NCI-H187 treated with DMSO at 0.1 percent for 48 hours (cell line): ENCODE results near the gene ZNF483.
"Not testable (repeated sequence)": the region's sequence is repeated elsewhere in the genome, so short reads cannot be mapped to it uniquely, and the experiment has no call there.

Experiments
- DNase-seq: peaks from one replicate; lab custom pipeline; 2025; lab: John Stamatoyannopoulos, UW

ZNF483 gene

DNA sequence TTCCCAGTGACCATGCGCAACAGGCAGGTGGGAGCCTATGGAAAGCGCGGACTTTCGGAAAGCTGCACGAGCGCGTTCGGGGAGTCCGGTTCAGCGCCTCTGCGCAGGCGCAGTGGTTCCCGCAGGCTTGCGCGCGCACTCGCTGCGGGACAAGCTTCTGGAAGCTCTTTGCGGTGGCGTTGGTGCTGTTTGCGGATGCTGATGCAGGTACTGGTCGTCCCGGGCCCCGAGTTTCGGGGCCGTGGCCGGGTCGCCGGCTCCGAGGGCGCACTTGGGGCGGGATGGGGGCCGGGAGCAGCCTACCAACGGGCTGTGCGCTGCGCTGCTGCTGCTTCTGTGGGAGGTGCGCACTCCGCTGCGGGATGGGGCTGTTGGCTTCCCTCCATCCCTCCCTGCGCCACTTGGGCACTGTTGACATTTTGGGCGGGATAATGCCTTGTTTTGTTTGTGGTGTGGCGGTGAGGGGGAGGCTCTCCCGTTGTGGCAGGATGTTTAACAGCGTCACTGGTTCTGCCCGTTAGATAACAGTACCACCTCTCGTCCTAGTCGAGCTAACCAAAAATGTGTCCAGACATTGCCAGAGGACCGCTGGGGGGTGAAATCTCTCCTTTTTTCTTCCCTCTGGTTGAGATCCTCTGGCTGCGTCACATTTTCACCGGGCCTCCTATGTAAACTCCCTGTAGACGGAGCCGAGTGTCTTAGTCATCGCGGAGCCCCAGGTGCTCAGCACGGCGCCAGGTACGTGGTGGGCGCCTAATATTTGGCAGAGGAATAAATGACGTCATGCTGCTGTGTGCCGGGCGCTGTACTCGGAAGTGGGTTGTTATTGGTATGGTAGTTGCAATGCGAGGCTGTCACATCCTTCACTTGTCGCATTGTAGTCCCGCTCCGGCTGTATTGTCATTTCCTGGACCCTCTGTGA, at the start of gene ZNF483:
Gene ZNF483, plus strand, starts transcription at position 124 of the 922 bp plus-strand sequence. CDS start 2,217 bp downstream, outside the sequence.
- no peak for DNase-seq

DNA sequence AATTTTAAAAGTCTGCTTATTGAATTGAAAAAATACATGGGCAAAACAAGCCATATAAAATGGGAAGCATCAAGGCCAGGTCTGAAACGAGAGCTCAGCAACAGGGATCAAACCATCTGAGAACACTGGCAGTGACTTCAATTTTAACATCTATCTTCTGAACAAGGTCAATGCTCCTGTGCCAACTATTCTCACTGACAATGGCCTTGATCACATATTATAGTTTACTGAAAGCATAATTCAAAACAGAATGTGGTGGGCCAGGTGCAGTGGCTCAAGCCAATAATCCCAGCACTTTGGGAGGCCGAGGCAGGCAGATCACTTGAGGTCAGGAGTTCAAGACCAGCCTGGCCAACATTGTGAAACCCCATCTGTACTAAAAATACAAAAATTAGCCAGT, 49.8 kb upstream of the ZNF483 start:
- no peak for DNase-seq

DNA sequence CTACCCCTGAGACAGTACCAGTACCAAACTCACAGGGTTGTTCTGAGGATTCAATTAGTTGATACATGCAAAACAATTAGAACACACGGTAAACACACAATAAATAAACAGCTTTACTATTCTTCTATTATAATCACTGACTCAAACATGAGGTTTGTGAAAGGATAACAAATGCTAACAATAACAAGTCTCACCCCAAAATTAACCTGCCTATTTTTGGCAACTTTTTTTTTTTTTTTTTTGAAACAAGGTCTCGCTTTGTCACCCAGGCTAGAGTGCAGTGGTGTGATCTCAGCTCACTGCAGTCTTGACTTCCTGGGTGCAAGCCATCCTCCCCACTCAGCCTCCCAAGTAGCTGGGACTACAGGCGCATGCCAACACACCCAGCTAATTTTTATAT, 47.3 kb upstream of the ZNF483 start:
- no peak for DNase-seq

DNA sequence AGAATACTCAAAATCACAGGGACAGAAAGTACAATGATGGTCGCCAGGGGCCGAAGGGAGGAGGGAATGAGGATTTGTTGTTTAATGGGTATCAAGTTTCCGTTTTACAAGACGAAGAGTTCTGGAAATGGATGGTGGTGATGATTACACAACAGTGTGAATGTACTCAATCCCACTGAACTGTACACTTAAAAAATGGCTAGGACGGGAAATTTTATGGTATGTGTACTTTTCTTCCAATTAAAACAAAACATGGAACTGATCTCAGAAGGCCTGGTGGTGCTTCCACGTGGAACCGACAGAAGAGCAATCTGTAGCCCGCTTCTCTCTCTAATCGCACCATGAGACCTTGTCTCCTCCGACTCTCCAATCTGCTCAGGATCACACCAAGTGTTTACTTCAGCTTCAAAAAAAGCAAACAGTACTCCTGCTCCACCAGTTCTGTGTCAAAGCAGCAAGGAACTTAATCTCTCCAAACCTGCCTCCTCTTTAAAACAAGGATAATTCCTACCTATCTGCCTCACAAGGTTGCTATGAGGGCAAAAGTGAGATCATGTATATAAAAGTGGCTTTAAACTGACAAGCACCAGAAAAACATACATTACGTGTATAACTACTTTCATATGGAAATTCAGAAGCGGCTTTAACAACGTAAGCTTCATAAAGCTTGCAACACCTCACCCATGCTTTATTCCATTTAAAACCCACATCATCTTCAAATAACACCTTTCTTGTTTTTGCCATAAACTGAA, 42.9 kb upstream of the ZNF483 start:
- no peak for DNase-seq

DNA sequence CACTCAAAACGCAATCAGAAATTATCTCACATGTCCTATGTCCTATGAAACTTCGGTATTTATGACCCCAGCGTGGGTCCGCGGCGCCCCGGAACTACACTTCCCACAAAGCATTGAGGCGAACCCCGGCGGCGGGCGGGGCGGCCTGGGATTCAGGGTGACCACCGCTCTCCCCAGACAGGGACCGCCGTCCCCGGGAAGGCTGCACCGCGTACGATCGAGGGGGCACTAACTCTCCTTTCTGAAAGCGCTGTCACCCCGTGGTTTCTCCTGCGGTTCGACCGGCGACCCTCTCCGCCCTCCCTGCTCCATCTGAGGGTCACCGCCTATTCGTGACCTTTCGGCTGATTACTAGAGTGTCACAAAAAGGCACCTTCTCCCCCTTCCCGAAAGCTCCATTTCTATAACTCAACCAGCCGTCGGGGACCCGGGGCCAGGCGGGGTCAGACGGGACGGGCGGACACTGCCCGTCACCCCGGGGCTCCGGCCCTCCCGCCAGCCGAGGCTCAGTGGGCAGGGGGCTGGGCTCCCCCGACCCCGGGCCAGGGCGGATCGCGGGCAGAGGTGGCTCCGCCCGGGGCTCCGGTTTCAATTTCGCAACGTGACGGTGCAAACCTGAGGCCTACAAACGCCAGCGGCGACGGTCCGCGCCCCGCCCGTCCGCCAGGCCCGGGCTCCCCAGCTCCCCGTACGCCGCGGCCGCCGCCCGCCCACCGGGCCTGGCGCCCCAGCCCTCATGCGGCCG, 42.1 kb upstream of the ZNF483 start:
- no peak for DNase-seq

DNA sequence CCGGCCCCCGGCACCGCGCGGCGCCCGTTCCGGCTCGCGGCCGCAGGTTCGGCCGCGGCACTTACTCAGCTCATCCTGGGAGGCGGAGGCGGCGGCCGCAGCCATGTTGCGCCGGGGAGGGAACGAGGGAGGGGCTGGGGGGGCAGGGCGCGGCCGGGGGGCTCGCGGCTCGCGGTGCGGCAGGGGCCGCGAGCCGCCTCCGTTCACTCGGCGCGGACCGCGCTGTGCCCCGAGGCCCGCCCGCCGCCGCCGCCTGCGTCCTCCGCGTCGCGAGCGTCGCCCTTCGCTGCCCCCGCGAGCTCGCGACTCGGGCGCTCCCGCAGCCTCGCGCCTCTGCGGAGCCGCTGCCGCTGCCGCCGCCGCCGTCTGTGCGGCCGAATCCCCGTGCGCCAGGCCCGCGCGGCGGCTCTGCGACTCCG, 41.5 kb upstream of the ZNF483 start:
- DNase-seq, result no peak

DNA sequence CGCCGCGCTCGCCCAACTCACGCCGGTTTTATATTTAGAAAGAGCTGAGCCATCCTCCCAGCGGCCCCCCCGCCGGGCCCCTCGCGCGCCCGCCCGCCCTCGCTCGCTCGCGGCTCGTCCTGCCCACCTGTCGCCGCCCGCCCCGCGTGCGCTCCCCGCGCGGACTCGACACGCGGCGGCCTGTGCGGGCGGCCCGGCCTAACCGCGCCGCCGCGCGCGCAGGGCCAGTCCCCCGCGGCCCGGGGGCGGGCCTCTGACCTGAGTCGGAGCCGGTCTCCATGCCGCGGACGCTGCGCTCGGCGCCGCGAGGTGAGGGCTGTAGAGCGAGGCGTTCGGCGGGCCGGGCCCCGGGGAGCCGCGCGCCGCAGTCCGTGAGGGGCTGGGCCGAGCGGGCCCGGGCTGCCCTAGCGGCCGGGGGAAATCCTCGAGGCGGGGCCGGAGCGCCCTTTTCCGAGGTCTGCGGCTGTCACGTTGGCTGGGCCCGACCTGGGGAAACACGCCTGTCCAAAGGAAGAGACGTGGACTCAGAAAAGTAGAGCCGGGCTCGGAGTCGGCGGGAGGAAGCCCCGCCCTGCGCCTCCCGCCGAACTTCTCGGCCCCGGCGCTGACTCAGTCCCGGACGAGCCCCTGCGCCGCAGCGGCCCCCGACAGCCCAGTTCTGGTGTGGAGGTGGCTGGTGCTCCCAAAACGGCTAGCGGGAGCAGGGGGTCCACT, 41.0 kb upstream of the ZNF483 start, which contains the start of gene ECPAS:
Gene ECPAS, minus strand, starts transcription at position 526 of the 714 bp plus-strand sequence. CDS start 11,465 bp downstream, outside the sequence.
- no peak for DNase-seq

DNA sequence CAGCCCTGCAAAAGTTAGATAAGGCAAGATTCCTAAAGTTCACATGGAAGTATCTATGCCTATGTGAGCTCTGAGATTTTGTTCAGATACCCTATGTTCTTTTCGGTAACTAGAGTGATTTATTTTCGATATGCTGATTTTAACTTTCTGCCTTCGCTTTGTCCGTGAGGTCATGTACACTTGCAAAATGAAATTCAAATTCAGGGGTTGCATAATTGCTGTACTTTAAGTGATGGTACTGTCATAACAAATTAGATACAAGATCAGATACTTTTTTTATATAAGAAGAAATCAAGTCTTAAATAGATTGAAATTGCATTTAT, 40.4 kb upstream of the ZNF483 start:
- DNase-seq, result no peak

DNA sequence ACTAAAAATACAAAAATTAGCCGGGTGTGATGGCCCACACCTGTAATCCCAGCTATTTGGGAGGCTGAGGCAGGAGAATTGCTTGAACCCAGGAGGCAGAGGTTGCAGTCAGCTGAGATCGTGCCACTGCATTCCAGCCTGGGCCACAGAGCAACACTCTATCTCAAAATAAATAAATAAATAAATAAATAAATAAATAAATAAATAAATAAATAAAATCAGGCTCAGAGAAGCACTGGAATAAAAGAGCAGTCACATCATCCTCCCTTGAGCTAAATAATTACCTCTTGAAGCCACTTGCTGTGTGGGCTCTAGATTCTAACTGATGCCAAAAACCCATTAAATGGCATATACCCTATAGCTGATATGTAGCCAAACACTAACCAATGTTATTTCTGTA, 27.8 kb upstream of the ZNF483 start:
- not testable (repeated sequence) for DNase-seq

DNA sequence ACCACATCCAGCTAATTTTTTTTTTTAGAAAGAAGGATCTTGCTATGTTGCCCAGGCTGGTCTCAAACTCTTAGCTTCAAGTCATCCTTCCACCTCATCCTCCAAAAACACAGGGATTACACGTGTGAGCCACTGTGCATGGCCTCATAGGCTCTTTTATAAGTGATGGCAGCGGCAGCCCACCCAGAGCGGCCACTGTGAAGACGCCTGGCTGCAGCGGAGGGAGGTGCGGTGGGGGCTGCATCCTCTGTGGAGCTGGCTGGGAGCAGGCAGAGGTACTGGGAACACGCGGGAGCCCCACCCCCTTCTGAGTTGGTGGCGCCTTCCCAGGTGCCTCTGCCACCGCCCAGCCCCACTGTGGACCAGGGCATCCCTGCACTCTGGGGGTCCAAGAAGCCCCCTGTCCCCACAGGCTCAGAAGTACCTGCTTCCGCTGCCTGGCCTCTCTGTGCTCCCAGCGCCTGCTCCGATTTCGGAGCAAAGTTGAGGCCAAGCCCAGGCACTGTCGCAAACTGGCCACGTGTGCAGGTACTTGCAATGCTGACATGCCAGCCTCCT, 23.9 kb upstream of the ZNF483 start:
- DNase-seq, result no peak

DNA sequence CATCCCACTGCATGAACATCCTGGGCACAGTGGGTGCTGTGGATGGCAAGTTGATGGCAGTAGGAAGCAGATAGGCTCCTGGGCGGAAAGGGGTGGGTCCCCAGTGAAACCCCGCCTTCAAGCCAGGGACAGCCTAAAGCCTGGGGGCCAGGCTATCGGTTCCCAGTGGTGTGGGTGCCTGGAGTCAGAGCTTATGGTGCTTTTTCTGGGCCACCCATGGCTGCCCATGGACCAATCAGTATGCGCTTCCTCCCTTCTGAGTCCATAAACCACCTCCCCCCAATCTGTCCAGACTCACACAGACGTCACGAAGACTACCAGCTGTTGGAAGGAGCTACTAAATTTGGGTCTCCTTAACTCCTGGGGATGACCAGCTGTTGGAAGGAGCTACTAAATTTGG, 23.3 kb upstream of the ZNF483 start:
- DNase-seq, result no peak

DNA sequence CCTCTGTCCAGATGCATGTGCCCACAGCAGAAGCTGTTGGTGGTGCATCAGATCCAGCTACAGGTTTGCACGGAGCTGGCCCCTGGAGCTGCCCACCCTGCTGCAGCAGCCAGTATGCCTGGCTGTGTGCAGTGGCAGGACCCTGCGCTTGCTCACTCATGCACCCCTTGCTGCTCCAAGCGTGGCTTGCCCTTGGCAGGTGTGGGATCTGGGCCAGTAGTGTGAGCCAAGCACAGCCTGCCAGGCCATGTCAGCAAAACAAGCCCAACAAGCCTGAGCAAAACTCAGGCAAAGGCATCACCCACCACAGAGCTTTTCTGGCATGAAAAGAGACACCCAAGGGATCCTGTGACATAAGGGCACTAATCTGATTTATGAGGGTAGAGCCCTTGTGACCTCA, 22.5 kb upstream of the ZNF483 start:
- DNase-seq, result no peak

DNA sequence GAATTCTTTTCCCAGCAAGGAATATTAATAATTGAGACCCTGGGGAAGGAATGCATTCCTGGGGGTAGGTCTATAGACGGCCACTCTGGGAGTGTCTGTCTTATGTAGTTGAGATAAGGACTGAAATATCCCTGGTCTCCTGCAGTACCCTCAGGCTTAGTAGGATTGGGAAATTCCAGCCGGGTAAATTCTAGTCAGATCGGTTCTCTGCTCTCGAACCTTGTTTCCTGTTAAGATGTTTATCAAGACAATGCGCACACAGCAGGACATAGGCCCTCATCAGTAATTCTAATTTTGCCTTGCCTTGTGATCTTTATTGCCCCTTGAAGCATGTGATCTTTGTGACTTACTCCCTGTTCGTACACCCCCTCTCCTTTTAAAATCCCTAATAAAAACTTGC, 13.4 kb upstream of the ZNF483 start:
- not testable (repeated sequence) for DNase-seq

DNA sequence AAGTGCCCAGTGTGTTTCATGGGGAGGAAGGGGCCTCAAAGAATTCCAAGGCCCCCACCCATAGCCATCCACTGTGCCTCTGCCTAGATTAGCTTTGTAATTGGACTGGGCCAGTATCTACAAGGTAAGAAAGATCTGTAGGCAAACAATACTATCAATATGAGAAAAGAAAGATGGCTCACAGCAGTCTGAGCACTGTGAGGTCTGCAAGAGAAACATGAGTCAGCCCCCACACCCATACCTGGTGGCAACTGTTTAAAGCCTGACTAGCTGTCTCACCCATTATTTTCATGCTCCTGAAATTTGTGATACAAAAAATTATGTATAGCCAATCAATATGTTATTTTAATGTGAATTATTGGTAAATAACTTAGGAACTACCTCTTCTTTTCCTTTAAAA, 10.0 kb upstream of the ZNF483 start:
- no peak for DNase-seq

DNA sequence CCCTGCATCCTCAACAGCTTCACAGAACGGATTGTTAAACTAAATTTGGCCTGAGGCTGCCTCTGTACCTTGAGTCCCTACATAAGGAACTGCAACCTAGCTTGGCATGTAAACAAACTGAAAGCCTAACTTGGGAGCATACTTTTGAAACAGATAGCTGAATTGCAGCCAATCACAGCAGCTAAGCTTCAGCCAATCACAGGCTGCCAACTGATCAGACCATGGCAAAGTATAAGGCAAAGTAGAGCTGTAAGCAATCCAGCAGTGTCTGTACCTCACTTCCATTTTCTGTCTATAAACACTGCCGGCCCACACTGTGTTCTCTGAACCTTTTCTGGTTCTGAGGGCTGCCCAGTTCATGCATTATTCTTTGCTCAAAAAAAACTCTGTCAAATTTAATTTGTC, 8.9 kb upstream of the ZNF483 start:
- DNase-seq, result no peak

DNA sequence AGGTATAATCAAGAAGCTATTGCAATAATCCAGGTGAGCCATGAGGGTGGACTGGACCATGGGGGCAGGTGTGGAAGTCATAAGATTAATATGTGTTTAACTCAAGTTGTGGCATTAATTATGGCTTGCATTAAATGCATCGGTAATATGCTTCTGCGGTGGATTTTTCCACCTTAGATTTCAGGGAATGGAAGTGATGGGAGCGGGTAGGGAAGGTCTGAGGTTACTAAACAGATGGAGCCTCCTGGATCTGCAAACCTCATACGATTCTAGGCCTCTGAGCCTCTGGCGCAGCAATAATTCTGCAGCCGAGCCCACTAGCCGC, 286 bp upstream of the ZNF483 start:
- no peak for DNase-seq

DNA sequence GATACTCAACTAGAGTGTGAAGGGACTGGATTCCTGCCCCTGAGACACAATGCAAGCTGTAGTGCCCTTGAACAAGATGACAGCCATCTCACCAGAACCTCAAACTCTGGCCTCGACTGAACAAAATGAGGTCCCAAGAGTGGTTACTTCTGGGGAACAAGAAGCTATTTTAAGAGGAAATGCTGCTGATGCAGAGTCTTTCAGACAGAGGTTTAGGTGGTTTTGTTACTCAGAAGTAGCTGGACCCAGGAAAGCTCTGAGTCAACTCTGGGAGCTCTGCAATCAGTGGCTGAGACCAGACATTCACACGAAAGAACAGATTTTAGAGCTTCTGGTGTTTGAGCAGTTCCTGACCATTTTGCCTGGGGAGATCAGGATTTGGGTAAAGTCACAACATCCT, 2.4 kb downstream of the ZNF483 start:
- DNase-seq, result no peak

DNA sequence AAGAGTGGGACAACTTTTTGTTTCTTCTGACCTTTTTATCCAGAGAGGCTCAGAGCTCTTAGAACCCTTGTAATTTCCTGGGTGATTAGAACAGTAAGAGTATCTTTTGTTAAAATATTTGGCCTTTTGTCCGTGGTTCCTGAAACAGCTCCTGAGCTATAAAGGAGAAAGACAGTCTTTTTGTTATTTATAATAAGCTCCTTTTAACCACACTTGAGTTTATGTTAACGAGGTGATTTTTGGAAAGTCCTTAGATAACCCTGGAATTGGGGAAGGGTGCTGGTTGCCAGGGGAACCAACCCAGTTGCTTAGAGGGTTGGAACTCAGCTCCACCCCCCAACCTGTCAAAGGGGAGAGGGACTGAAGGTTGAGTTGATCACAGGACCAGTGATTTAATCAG, 4.8 kb downstream of the ZNF483 start:
- no peak for DNase-seq

DNA sequence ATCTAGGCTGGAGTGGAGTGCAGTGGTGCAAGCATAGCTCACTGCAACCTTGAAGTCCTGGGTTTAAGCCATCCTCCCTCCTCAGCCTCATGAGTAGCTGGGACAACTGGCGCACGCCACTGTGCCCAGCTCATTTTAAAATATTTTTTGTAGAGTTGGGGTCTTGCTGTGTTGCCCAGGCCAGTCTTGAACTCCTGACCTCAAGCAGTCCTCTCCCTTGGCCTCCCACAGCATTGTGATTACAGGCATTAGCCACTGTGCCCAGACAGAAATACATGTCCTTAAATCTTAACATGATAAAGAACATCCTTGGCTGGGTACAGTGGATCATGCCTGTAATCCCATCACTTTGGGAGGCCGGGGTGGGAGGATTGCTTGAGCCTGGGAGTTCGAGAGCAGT, 6.7 kb downstream of the ZNF483 start:
- no peak for DNase-seq

DNA sequence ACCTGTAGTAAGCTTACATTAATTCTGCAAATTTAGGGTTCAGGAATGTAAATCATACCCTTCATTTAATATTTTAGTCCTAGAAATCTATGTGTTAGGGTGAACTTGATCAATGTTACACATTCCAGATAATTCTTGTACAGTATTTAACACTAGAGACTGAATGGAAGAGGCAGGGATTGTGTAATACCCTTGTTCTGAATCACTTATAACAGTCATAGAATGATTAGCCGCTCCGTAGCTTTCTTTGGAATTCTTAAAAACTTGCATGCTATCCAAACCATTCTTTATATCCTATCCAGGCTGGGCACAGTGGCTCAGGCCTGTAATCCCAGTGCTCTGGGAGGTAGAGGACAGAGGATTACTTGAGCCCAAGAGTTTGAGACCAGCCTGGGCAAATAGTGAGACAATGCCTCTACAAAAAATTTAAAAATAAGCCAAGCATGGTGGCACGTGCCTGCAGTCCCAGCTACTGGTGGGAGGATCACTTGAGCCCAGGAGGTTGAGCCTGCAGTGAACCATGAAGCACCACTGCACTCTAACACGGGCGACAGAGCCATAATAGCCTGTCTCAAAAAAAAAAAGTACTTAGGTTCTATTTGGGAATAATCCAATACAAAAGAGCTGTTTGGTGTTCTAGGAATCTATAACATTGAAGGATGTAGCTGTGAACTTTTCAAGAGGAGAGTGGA, 8.3 kb downstream of the ZNF483 start:
- no peak for DNase-seq
